A549 (cell line): ENCODE measurements around the gene PRDM2. TPM values are rescaled to one million over a fixed set of nuclear protein-coding genes. Genes with fewer than 3 reads are reported as not detected.

Experiments
- ATAC-seq, 2 experiments: fragments of 200-7000 bp in 1 of 2; fragments of >200 bp in 1 of 2; cut with Nextera tagmentation in 1 of 2; cut with Tn5 transposase in 1 of 2; 3 replicates each; pipeline versions ENCODE4 v1.8.0 to v1.9.1; 2018 to 2020; ENCODE audit warnings: mild to moderate bottlenecking in 1 of 2, moderate library complexity in 1 of 2
- CTCF ChIA-PET: fragments of 300-600 bp; sonication (Branson Sonifier 250); formaldehyde crosslinking; extraction: SDS; loops from one replicate; lab custom pipeline; 2021; ENCODE audit warnings: antibody characterized with exemption, inconsistent platforms; lab: Yijun Ruan, JAX
- POLR2A ChIA-PET: fragments of 350-600 bp; formaldehyde crosslinking; extraction: SDS; loops from one replicate; lab custom pipeline; 2021; ENCODE audit warnings: antibody characterized with exemption, inconsistent platforms; lab: Yijun Ruan, JAX
- DNase-seq, 2 experiments: peaks; one replicate each; pipeline versions ENCODE4 v3.0.0 to v3.0.0-alpha.2; 2011 to 2016; ENCODE audit warnings: low read depth in 1 of 2, low spot score in 1 of 2
- FAIRE-seq: peaks from 2 replicates; lab custom pipeline; 2011; peaks lifted over from hg19 to GRCh38; lab: Jason Lieb, UNC
- H3K27ac ChIP-seq, 2 experiments: fragments of >200 bp; sonication (Bioruptor Twin); formaldehyde crosslinking; 3 replicates each; pipeline ENCODE4 v1.5.1; 2016 to 2017
- H3K4me1 ChIP-seq: fragments of >200 bp; sonication (Bioruptor Twin); formaldehyde crosslinking; 3 replicates; pipeline ENCODE4 v1.6.1; 2016
- H3K4me2 ChIP-seq: fragments of >200 bp; sonication (Bioruptor Twin); formaldehyde crosslinking; 3 replicates; pipeline ENCODE4 v1.6.1; 2016
- H3K4me3 ChIP-seq: fragments of >200 bp; sonication (Bioruptor Twin); formaldehyde crosslinking; 3 replicates; pipeline ENCODE4 v1.5.1; 2016
- H3K9me3 ChIP-seq: fragments of >200 bp; sonication (Bioruptor Twin); formaldehyde crosslinking; 3 replicates; pipeline ENCODE4 v1.6.1; 2016
- BCL3 ChIP-seq: fragments of >200 bp; sonication (Bioruptor Twin); formaldehyde crosslinking; IDR thresholded peaks from 3 replicates; pipeline ENCODE4 v1.6.1; 2016
- BHLHE40 ChIP-seq: IDR thresholded peaks from 2 replicates; pipeline ENCODE4 v1.6.1; 2012; ENCODE audit warnings: low read depth, low read length, inconsistent platforms
- CBX8 ChIP-seq: fragments of 200-600 bp; sonication (generic); IDR thresholded peaks from 2 replicates; pipeline ENCODE4 v1.6.1; 2016
- CHD2 ChIP-seq: fragments of 150-350 bp; IDR thresholded peaks from 2 replicates; pipeline ENCODE4 v1.6.1; 2014; ENCODE audit warnings: low read length; ENCODE audit not compliant: partially characterized antibody
- CHD4 ChIP-seq: fragments of 200-600 bp; sonication (generic); IDR thresholded peaks from 2 replicates; pipeline ENCODE4 v1.6.1; 2016; ENCODE audit warnings: antibody characterized with exemption, mild to moderate bottlenecking, borderline replicate concordance
- FOSB ChIP-seq: fragments of 250-450 bp; sonication (Bioruptor Pico); IDR thresholded peaks from 2 replicates; pipeline ENCODE4 v1.5.0; 2020; ENCODE audit warnings: mild to moderate bottlenecking, moderate library complexity
- FOSL2 ChIP-seq, 2 experiments: fragments of 450-650 bp in 1 of 2; fragments of >200 bp in 1 of 2; sonication (Bioruptor Twin) in 1 of 2; formaldehyde crosslinking; IDR thresholded peaks; 2 replicates each; pipeline versions ENCODE4 v1.5.0 to v1.6.1; 2016 to 2020; ENCODE audit warnings: mild to moderate bottlenecking in 1 of 2, moderate library complexity in 1 of 2
- FOXS1 ChIP-seq: fragments of 250-450 bp; sonication (Bioruptor Pico); IDR thresholded peaks from 2 replicates; pipeline ENCODE4 v1.5.0; 2020; ENCODE audit warnings: mild to moderate bottlenecking, moderate library complexity
- GATA3 ChIP-seq: IDR thresholded peaks from 2 replicates; pipeline ENCODE4 v1.6.1; 2012; ENCODE audit warnings: borderline replicate concordance
- HDAC2 ChIP-seq: fragments of 200-600 bp; sonication (generic); IDR thresholded peaks from 2 replicates; pipeline ENCODE4 v1.6.1; 2016
- HES2 ChIP-seq: fragments of >200 bp; sonication (Bioruptor Twin); formaldehyde crosslinking; IDR thresholded peaks from 2 replicates; pipeline ENCODE4 v1.6.1; 2016
- HEYL ChIP-seq: fragments of 250-450 bp; sonication (Bioruptor Pico); IDR thresholded peaks from 2 replicates; pipeline ENCODE4 v1.8.0; 2021; ENCODE audit warnings: mild to moderate bottlenecking, moderate library complexity
- HOXA7 ChIP-seq: fragments of 250-450 bp; sonication (Bioruptor Pico); IDR thresholded peaks from 2 replicates; pipeline ENCODE4 v1.5.0; 2020; ENCODE audit warnings: mild to moderate bottlenecking, moderate library complexity
- HOXB5 ChIP-seq: fragments of 250-450 bp; sonication (Bioruptor Pico); IDR thresholded peaks from 2 replicates; pipeline ENCODE4 v1.5.0; 2020; ENCODE audit warnings: mild to moderate bottlenecking, moderate library complexity
- JUN ChIP-seq, 2 experiments: fragments of >200 bp; sonication (Bioruptor Twin); formaldehyde crosslinking; IDR thresholded peaks; 2 replicates in 1 of 2; 3 replicates in 1 of 2; pipeline ENCODE4 v1.6.1; 2016 to 2017
- KDM1A ChIP-seq: fragments of 200-600 bp; sonication (generic); IDR thresholded peaks from 2 replicates; pipeline ENCODE4 v1.6.1; 2016; ENCODE audit warnings: low read depth, mild to moderate bottlenecking
- MAFK ChIP-seq: fragments of 450-650 bp; IDR thresholded peaks from 2 replicates; pipeline ENCODE4 v1.6.1; 2014; ENCODE audit not compliant: partially characterized antibody
- NPAS2 ChIP-seq: fragments of 250-450 bp; sonication (Bioruptor Pico); IDR thresholded peaks from 2 replicates; pipeline ENCODE4 v1.8.0; 2022; ENCODE audit warnings: mild to moderate bottlenecking, moderate library complexity, borderline replicate concordance
- PBX3 ChIP-seq: IDR thresholded peaks from 2 replicates; pipeline ENCODE4 v1.6.1; 2012
- PHF8 ChIP-seq: fragments of 200-600 bp; sonication (generic); IDR thresholded peaks from 2 replicates; pipeline ENCODE4 v1.6.1; 2016; ENCODE audit warnings: low read depth, mild to moderate bottlenecking, antibody characterized with exemption, moderate library complexity, borderline replicate concordance
- RAD21 ChIP-seq, 2 experiments: fragments of >200 bp in 1 of 2; sonication (Bioruptor Twin) in 1 of 2; formaldehyde crosslinking in 1 of 2; IDR thresholded peaks in 1 of 2; conservative IDR thresholded peaks in 1 of 2; 2 replicates in 1 of 2; 3 replicates in 1 of 2; pipeline ENCODE4 v1.6.1; 2012 to 2018; ENCODE audit warnings: inconsistent platforms in 1 of 2
- RFX5 ChIP-seq: fragments of 450-650 bp; IDR thresholded peaks from 2 replicates; pipeline ENCODE4 v1.7.1; 2014; ENCODE audit warnings: antibody characterized with exemption, mild to moderate bottlenecking, moderate library complexity
- RNF2 ChIP-seq: fragments of 200-600 bp; sonication (generic); IDR thresholded peaks from 2 replicates; pipeline ENCODE4 v1.6.1; 2016; ENCODE audit warnings: low read depth, mild to moderate bottlenecking, antibody characterized with exemption, moderate library complexity, borderline replicate concordance
- TP53 ChIP-seq: fragments of 250-450 bp; sonication (Bioruptor Pico); IDR thresholded peaks from 2 replicates; pipeline ENCODE4 v1.5.0; 2021; ENCODE audit warnings: mild to moderate bottlenecking, moderate library complexity
- WGBS: methylation state at CpG from one replicate; pipeline ENCODE4 v1.1.6; 2017; ENCODE audit errors: missing lambda C conversion rate; 5-methylcytosine and 5-hydroxymethylcytosine counted together
- polyA plus RNA-seq, 4 experiments: library from polyadenylated mRNA; depleted of rRNA in 3 of 4; stranded (reverse); fragments of >200 nt; fragmentation: RNase III in 1 of 4; extraction: RNeasy Plus Mini Kit Qiagen cat#74134 plus additional on column Dnase treatment in 1 of 4; gene quantifications; 2 replicates in 3 of 4; 3 replicates in 1 of 4; pipeline ENCODE4 v1.2.3, GENCODE V29; 2011 to 2017
- TF ChIP-seq, protein P1 (sequence below): fragments of 200-600 bp; sonication (generic); IDR thresholded peaks from 2 replicates; pipeline ENCODE4 v1.6.1; 2016; ENCODE audit warnings: antibody characterized with exemption, mild to moderate bottlenecking, moderate library complexity

PRDM2 gene
- polyA plus RNA-seq, 2 of the 4 experiments (the other 2 are of a cell fraction) = 7.9 to 8.4 TPM

DNA sequence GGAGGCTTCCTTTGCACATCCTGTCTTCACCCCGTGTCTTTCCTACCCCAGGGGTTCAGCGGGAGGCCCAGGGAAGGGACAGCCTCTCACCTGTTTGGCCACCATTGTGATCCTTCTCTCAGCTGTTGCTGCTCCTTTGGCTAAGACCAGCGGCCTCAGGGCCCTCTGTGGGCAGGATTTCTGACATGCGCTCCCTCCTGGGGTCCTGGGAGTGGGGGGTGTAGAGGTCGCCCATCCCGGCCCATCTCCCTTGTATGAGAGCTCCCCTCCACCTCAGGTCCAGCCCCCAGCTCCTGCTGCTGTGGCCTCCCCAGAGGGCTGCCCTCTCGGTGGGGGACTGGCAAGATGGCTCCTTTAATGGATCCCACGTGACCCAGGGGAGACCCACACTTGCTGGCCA, 120.5 kb downstream of the PRDM2 start:
- no peaks in the 10 kb centered on the region for H3K9me3 ChIP-seq
- H3K4me1 ChIP-seq = no peaks in the 10 kb centered on the region
- H3K27ac ChIP-seq = no peak overlapping the region
- ATAC-seq (no peak), DNase-seq (no peak), FAIRE-seq (no peak)
- no peak overlapping the region for H3K4me3 ChIP-seq
- 49% methylated on average over 2 of the region's 8 CpGs for WGBS
- no peak overlapping the region for H3K4me2 ChIP-seq
- POLR2A ChIA-PET = no interaction called here
- CTCF ChIA-PET = no interaction called here
- no peak for TF ChIP-seq TP53
- no peak for TF ChIP-seq HOXA7 (CRISPR knock-in tag)
- TF ChIP-seq CBX8 = no peak
- TF ChIP-seq BHLHE40 = no peak

DNA sequence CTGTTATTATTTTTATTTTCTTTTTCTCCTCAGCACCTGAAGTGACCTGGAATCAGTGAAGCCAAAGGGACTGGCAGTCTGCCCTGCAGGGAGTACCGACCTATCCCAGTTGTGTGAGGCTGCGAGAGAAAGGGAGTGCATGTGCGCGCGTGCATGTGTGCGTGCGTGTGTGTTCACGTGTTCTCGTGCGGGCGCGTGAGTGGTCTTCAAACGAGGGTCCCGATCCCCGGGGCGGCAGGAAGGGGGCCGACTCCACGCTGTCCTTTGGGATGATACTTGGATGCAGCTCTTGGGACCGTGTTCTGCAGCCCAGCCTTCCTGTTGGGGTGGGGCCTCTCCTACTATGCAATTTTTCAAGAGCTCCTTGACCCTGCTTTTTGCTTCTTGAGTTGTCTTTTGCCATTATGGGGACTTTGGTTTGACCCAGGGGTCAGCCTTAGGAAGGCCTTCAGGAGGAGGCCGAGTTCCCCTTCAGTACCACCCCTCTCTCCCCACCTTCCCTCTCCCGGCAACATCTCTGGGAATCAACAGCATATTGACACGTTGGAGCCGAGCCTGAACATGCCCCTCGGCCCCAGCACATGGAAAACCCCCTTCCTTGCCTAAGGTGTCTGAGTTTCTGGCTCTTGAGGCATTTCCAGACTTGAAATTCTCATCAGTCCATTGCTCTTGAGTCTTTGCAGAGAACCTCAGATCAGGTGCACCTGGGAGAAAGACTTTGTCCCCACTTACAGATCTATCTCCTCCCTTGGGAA, 123.3 kb downstream of the PRDM2 start:
- ChIA-PET CTCF (no interaction called here), POLR2A (no interaction called here)
- WGBS = 72% methylated on average over 24 of the region's 24 CpGs
- Histone ChIP-seq H3K4me1 (no peaks in the 10 kb centered on the region), H3K4me2 (no peak overlapping the region), H3K27ac (no peak overlapping the region), H3K4me3 (no peak overlapping the region), H3K9me3 (no peaks in the 10 kb centered on the region)
- no peak for ATAC-seq
- TF ChIP-seq BCL3 = no peak
- no peak for TF ChIP-seq CHD4
- no peak for TF ChIP-seq RNF2
- TF ChIP-seq MAFK = no peak
- no peak for TF ChIP-seq KDM1A
- no peak for TF ChIP-seq RFX5
- no peak for TF ChIP-seq PHF8
- no peak for TF ChIP-seq BHLHE40
- TF ChIP-seq HDAC2 = no peak
- no peak for TF ChIP-seq RAD21 (conservative IDR thresholded peaks at IDR 0.05 in 1 of 2, IDR thresholded peaks at IDR 0.05 in 1 of 2)
- TF ChIP-seq PBX3 = no peak
- TF ChIP-seq FOXS1 = no peak
- no peak for TF ChIP-seq NPAS2 (CRISPR knock-in tag)
- no peak for TF ChIP-seq HES2
- no peak for TF ChIP-seq FOSL2 (IDR thresholded peaks at IDR 0.05)
- TF ChIP-seq FOSL2 (CRISPR knock-in tag; IDR thresholded peaks at IDR 0.05) = no peak
- no peak for TF ChIP-seq CHD2
- no peak for TF ChIP-seq GATA3
- no peak for TF ChIP-seq JUN (IDR thresholded peaks at IDR 0.05)
- no peak for DNase-seq
- FAIRE-seq = no peak

DNA sequence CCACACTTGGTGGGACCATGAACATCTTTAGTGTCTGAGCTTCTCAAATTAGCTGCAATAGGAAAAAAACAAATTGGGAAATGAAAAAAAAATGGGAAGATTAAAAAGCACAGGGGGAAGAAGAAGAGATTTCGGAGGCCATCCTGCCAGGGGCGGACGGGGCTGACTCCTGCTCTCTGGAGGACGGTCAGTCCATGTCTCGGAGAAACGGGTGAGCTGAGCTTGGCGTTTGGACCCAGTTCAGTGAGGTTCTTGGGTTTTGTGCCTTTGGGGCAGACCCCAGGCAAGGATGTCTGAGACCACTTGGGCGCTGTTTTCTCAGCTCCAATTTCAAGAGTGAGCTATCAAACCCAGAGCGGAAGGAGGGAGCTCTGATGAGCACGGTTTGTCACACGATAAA, 123.9 kb downstream of the PRDM2 start:
- H3K4me2 ChIP-seq = no peak overlapping the region
- no peak for DNase-seq
- TF ChIP-seq FOSB = no peak
- TF ChIP-seq, protein P1, sequence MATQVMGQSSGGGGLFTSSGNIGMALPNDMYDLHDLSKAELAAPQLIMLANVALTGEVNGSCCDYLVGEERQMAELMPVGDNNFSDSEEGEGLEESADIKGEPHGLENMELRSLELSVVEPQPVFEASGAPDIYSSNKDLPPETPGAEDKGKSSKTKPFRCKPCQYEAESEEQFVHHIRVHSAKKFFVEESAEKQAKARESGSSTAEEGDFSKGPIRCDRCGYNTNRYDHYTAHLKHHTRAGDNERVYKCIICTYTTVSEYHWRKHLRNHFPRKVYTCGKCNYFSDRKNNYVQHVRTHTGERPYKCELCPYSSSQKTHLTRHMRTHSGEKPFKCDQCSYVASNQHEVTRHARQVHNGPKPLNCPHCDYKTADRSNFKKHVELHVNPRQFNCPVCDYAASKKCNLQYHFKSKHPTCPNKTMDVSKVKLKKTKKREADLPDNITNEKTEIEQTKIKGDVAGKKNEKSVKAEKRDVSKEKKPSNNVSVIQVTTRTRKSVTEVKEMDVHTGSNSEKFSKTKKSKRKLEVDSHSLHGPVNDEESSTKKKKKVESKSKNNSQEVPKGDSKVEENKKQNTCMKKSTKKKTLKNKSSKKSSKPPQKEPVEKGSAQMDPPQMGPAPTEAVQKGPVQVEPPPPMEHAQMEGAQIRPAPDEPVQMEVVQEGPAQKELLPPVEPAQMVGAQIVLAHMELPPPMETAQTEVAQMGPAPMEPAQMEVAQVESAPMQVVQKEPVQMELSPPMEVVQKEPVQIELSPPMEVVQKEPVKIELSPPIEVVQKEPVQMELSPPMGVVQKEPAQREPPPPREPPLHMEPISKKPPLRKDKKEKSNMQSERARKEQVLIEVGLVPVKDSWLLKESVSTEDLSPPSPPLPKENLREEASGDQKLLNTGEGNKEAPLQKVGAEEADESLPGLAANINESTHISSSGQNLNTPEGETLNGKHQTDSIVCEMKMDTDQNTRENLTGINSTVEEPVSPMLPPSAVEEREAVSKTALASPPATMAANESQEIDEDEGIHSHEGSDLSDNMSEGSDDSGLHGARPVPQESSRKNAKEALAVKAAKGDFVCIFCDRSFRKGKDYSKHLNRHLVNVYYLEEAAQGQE = no peak
- TF ChIP-seq NPAS2 (CRISPR knock-in tag) = no peak
- TF ChIP-seq HEYL (CRISPR knock-in tag) = no peak
- no peak for TF ChIP-seq BCL3
- no peak for TF ChIP-seq MAFK
- no peak for TF ChIP-seq PHF8
- no peak for TF ChIP-seq FOSL2 (IDR thresholded peaks at IDR 0.05)
- no peak for TF ChIP-seq FOSL2 (CRISPR knock-in tag; IDR thresholded peaks at IDR 0.05)
- TF ChIP-seq CBX8 = no peak
- TF ChIP-seq HOXB5 (CRISPR knock-in tag) = no peak
- TF ChIP-seq, all 56 proteins: peak for 0
- no peak overlapping the region for H3K4me3 ChIP-seq
- H3K9me3 ChIP-seq = no peaks in the 10 kb centered on the region
- WGBS = 70% methylated on average over 11 of the region's 11 CpGs
- no peaks in the 10 kb centered on the region for H3K4me1 ChIP-seq
- no peak overlapping the region for H3K27ac ChIP-seq
- no peak for FAIRE-seq
- POLR2A ChIA-PET = no interaction called here
- ATAC-seq = no peak
- CTCF ChIA-PET = interaction anchor here (0.8 kb wide), 1 partner anchor 9 kb away, joined by 3 read pairs; no protein-coding TSS in a partner anchor
